C4-2B (cell line): ENCODE measurements around the gene UCHL1.

Experiments used
- CTCF ChIP-seq: fragments of 450-650 bp; conservative IDR thresholded peaks from 2 replicates; pipeline ENCODE4 v1.5.1; 2017; ENCODE audit warnings: mild to moderate bottlenecking
- ZFX ChIP-seq: fragments of 450-650 bp; IDR thresholded peaks from 2 replicates; pipeline ENCODE4 v1.6.1; 2017

GRCh38 chr4:41217374-41217773, 39.4 kb upstream of the UCHL1 start:
- no peak for TF ChIP-seq CTCF
- TF ChIP-seq ZFX, result no peak
